T47D (cell line): ENCODE results near the gene POLR3E.

Experiments used
- DNase-seq, 2 experiments: peaks; one replicate each; pipeline versions ENCODE4 v3.0.0 to v3.0.0-alpha.2; 2011 to 2012; ENCODE audit warnings: low read depth in 1 of 2, low spot score in 1 of 2
- JUND ChIP-seq: IDR thresholded peaks from 2 replicates; pipeline ENCODE4 v1.6.1; 2012; ENCODE audit warnings: low read depth
- in situ Hi-C: cut with HindIII; loops from 2 replicates; pipeline ENCODE4 v1.10.0; 2016; ENCODE audit warnings: low sequenced_read_pairs, low pct_unique_long_range_greater_than_20kb

The POLR3E gene

DNA sequence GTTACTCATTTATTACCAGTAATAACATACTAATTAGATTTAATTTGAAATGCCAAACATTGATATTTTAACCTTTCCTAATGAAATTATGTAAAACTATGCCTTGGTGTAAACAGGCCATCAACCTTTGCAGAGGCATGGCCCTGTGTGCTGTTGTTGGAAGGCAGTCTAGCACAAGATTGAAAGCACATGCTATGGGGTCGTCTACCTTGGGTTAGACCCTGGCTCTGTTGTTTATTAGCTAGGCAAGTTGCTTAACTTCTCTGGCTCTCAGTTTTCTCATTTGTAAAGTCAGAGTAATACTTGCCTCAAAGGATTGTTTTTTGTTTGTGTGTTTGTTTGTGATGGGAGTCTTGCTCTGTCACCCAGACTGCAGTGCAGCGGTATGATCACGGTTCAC is 86.6 kb downstream of the POLR3E start:
- in situ Hi-C loops, result no loop called here

More for the DNA sequence above, 86.6 kb downstream of the POLR3E start:
- TF ChIP-seq JUND, result no peak
- no peak for DNase-seq
